VCaP (cell line): ENCODE measurements around the gene RHO.

Experiments
- H3K27ac ChIP-seq: fragments of 450-650 bp; 2 replicates; pipeline ENCODE4 v1.5.1; 2017
- TF ChIP-seq, protein P1 (sequence below): fragments of 450-650 bp; conservative IDR thresholded peaks from 2 replicates; pipeline ENCODE4 v1.5.1; 2017; ENCODE audit warnings: mild to moderate bottlenecking, moderate library complexity

Gene RHO

DNA sequence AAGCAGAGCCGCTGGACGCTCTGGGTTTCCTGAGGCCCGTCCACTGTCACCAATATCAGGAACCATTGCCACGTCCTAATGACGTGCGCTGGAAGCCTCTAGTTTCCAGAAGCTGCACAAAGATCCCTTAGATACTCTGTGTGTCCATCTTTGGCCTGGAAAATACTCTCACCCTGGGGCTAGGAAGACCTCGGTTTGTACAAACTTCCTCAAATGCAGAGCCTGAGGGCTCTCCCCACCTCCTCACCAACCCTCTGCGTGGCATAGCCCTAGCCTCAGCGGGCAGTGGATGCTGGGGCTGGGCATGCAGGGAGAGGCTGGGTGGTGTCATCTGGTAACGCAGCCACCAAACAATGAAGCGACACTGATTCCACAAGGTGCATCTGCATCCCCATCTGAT, 3.3 kb downstream of the RHO start:
- H3K27ac ChIP-seq: no peak overlapping the region
- TF ChIP-seq, protein P1, sequence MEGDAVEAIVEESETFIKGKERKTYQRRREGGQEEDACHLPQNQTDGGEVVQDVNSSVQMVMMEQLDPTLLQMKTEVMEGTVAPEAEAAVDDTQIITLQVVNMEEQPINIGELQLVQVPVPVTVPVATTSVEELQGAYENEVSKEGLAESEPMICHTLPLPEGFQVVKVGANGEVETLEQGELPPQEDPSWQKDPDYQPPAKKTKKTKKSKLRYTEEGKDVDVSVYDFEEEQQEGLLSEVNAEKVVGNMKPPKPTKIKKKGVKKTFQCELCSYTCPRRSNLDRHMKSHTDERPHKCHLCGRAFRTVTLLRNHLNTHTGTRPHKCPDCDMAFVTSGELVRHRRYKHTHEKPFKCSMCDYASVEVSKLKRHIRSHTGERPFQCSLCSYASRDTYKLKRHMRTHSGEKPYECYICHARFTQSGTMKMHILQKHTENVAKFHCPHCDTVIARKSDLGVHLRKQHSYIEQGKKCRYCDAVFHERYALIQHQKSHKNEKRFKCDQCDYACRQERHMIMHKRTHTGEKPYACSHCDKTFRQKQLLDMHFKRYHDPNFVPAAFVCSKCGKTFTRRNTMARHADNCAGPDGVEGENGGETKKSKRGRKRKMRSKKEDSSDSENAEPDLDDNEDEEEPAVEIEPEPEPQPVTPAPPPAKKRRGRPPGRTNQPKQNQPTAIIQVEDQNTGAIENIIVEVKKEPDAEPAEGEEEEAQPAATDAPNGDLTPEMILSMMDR: no peak

DNA sequence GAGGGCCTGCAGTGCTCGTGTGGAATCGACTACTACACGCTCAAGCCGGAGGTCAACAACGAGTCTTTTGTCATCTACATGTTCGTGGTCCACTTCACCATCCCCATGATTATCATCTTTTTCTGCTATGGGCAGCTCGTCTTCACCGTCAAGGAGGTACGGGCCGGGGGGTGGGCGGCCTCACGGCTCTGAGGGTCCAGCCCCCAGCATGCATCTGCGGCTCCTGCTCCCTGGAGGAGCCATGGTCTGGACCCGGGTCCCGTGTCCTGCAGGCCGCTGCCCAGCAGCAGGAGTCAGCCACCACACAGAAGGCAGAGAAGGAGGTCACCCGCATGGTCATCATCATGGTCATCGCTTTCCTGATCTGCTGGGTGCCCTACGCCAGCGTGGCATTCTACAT, 3.8 kb downstream of the RHO start:
- TF ChIP-seq, protein P1: no peak
- H3K27ac ChIP-seq: no peak overlapping the region

DNA sequence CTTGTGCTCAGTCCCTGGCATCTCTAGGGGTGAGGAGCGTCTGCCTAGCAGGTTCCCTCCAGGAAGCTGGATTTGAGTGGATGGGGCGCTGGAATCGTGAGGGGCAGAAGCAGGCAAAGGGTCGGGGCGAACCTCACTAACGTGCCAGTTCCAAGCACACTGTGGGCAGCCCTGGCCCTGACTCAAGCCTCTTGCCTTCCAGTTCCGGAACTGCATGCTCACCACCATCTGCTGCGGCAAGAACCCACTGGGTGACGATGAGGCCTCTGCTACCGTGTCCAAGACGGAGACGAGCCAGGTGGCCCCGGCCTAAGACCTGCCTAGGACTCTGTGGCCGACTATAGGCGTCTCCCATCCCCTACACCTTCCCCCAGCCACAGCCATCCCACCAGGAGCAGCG, 5.0 kb downstream of the RHO start:
- TF ChIP-seq, protein P1: no peak
- no peak overlapping the region for H3K27ac ChIP-seq

DNA sequence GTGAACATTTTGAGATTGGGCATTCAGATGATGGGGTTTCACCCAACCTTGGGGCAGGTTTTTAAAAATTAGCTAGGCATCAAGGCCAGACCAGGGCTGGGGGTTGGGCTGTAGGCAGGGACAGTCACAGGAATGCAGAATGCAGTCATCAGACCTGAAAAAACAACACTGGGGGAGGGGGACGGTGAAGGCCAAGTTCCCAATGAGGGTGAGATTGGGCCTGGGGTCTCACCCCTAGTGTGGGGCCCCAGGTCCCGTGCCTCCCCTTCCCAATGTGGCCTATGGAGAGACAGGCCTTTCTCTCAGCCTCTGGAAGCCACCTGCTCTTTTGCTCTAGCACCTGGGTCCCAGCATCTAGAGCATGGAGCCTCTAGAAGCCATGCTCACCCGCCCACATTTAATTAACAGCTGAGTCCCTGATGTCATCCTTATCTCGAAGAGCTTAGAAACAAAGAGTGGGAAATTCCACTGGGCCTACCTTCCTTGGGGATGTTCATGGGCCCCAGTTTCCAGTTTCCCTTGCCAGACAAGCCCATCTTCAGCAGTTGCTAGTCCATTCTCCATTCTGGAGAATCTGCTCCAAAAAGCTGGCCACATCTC, 6.1 kb downstream of the RHO start:
- TF ChIP-seq, protein P1: no peak
- H3K27ac ChIP-seq: no peak overlapping the region

DNA sequence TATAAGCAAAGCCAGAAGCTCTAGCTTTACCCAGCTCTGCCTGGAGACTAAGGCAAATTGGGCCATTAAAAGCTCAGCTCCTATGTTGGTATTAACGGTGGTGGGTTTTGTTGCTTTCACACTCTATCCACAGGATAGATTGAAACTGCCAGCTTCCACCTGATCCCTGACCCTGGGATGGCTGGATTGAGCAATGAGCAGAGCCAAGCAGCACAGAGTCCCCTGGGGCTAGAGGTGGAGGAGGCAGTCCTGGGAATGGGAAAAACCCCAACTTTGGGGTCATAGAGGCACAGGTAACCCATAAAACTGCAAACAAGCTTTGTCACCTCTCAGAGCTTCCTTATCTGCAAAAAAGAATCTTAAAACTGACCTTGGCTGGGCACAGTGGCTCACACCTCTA, 6.6 kb downstream of the RHO start:
- no peak overlapping the region for H3K27ac ChIP-seq
- TF ChIP-seq, protein P1: no peak

DNA sequence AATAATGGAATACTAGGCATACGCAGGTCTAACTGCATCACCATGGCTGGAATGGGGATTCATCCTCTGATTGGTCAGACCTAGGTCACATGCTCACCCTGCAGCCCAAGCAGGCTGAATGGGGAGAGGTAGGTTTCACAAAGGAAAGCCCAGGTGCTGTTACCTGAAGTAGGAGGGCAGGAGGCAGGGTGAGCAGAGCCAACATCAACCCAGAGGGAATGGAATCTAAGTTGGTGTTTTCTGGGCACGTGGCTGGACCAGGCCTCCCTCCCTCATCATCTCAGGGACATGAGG, 7.9 kb downstream of the RHO start:
- H3K27ac ChIP-seq: no peak overlapping the region
- TF ChIP-seq, protein P1: no peak

DNA sequence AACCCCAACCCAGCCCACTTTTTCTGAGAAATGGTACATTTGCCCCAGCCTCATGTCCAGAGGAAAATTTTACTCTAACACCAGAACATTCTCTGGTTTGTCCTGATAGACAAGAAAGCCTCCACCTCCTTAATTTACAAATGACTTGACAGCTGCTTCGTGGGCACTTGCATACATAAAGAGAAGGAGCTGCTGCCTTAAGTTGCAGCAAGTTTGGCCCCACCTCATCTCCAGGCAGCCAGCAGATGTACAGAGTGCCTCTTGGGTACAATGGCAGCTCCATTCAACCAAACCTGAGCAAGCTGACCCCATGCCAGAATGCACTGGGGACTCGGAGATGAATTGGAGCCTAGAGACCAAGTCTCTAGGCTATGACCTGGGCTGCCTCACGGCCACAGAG, 8.4 kb downstream of the RHO start:
- TF ChIP-seq, protein P1: no peak
- H3K27ac ChIP-seq: no peak overlapping the region

DNA sequence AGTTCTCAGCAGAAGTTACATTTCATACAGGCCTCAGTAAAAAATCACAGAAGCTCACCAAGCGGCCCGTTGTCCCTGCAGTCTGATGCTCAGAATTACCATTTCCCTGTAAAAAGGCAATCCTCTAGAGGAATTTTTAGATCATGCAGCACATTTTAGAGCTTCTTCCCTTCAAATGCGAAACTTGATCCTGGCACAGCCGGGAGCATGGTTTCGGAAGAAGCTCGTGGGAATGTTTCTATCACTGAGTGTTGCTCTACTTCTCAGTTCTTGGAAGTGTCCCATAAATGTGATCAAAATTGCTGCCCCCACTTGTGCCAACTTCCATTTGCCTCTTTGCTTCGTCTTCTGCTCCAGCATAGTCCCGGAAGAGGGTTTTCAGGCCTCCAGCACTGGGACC, 10.8 kb downstream of the RHO start:
- H3K27ac ChIP-seq: no peak overlapping the region
- TF ChIP-seq, protein P1: no peak
